8988T (cell line): Measurements from ENCODE around the gene DNAH3.
"Not testable (repeated sequence)": the region's sequence is repeated elsewhere in the genome, so short reads cannot be mapped to it uniquely, and the experiment has no call there.

ENCODE experiments used
- DNase-seq: peaks from one replicate; pipeline ENCODE4 v3.0.0; 2011

Gene DNAH3

DNA sequence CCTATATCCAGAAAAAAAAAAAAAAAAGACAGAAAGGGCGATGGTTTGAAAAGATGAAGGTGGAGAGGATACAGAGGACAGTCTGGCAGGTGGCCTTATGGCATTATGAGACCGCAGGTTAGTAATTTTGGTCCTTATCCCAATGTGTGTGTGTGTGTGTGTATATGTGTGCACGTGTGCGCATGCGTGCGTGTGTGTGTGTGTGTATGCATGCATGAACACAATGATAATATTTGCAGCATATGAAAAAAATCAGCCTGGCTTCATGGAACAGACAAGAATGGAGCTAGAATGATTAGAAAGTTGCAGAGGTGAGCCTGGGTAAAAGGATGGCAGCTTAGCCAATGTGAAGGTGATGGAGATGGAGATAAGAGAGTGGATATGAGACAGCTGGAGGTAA lies 166.6 kb downstream of the DNAH3 start:
- DNase-seq = no peak

DNA sequence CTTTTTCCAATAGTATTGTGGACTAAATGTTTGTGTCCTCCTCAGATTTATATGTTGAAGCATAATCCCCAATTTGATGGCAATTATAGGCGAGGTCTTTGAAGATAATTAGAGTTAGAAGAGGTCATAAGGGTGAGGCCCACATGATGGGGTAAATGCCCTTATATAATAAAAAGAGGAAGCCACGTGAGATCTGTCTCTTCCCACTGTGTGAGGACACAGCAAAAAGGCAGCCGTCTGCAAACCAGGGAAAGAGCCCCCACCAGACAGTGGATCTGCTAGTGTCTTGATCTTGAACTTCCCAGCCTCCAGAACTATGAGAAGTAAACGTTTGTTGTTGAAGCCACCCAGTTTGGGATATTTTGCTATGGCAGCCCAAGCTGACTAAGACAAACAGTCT lies 174.1 kb downstream of the DNAH3 start:
- DNase-seq = no peak

- DNase-seq = not testable (repeated sequence)
These were observed 177.4 kb downstream of the DNAH3 start for GRCh38 chr16:20973201-20973600.

DNA sequence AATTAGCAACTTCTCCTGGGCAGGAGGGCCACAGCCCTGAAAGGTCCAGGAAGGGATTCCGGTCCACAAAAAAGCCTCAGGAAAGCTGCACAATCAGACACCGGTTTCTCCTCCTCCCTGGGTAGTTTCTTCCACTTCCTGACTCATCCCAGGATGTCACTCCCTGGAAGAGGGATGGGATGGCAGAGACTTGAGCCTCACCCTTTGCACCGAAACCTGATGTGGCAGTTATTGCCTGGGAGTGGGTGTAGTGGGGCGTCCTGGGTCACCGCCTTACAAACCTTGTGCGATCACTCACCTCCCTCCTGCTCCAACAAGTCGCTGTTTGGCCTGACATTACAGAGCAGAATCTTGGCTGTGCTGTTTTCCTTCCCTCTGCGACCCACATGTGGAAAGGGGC lies 179.2 kb downstream of the DNAH3 start:
- DNase-seq = no peak

DNA sequence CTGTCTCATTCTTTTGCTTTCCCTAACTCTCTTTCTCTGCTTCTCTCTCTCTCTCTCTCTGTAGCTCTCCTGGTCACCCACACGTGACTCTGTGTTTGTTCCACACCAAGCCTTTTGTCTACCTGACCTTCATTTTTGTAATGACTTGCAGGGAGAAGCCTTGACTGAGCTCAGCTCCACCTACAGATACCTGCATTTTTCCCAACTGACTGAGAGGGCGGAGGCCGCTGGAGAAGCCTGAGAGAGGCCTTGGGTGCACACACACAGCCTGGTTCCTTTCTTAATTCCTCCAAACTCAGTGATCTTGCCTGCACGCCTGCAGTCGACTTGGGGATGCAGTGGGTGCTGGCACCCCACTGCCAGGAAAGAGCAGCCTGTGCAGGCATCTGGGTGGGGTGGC lies 181.3 kb downstream of the DNAH3 start:
- no peak for DNase-seq

DNA sequence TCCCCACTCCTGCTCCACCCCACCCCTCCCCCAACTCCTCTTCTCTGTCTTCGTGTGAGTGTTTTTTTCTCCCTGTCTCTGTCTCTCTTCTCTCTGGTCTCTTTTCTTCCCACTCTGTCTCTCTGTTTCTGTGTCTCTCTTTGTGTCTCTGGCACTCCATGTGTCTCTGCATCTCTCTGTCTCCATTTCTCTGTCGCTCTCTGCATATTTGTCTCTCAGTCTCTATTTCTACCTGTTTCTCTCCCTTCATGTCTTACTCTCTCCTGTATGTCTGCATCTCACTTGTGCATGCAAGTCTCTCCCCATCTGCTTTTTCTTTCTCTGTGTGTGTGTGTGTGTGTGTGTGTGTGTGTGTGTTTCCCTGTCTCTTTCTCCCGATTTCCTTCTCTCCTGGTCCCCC lies 181.9 kb downstream of the DNAH3 start:
- no peak for DNase-seq

GRCh38 chr16:20960899-20961298 lies 189.7 kb downstream of the DNAH3 start:
- no peak for DNase-seq

DNA sequence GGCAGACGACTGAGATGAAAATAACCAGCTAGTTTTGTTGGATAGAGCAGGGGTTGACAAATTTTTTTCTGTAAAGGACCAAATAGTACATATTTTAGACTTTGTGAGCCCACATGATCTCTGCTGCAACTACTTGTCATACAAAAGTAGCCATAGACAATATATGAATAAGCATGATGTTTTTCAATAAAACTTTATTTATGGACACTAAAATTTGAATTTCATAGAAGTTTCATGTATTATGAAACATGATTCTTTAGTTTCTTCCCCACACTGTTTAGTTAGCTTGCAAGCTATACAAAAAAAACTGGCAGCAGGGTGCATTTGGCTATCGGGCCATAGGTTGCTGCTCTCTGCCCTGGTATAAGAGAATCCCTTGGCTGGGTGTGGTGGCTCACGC lies 193.5 kb downstream of the DNAH3 start:
- DNase-seq = no peak

- DNase-seq = no peak
These were observed 194.3 kb downstream of the DNAH3 start for GRCh38 chr16:20956319-20956718.

- DNase-seq = no peak
These were observed 196.1 kb downstream of the DNAH3 start for GRCh38 chr16:20954574-20954973.

DNA sequence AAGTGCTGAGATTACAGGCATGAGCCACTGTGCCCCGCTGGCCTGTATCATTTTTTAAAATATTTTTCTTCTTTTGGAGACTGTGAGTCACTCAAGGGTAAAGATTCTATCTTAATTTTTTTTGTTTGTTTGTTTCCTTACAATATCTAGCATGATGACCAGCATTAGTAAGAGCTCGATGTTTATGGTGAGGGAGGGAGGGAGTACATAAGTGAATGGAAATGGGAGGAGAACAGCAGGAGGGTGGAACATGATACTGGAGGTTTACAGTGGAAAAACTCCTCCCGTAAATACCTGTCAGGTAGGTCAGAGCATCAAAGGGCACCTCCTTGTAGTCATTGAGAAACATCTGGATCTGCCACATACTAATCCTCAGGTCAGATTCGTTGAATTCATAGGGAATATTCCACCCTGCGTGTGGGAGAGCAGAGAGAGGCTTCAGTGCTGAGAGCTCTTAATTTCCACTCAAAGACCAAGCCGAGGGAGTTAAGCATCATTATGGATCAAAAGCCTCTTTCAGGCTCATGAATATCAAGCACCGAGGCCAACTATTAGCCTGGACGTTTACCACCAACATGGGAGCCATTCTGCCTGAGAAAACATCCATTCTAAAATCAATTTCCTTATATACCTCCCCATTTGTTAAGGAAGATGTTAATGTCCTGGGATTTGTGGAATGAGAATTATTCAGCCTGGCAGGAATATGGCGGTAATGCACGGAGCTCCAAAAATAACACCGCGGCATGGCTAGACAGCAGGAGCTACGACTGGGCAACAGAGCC lies 198.3 kb downstream of the DNAH3 start:
- no peak for DNase-seq

DNA sequence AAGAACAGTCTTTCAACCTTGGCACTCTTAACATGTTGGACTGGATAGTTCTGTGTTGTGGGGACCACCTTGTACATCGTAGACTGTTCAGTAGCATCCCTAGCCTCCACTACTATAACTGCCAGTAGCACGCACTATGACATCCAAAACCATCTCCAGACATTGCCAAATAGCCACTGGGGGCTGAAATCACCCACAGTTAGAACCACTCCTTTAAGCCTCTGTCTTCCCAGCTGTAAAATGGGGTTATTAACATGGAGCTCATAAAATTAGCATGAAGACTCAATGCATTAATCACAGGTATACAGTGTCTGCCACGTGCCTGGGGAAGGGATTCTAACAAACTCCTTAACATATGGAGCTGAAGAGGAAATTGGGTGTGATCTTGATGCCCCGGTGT lies 200.4 kb downstream of the DNAH3 start:
- no peak for DNase-seq

GRCh38 chr16:20949660-20950059 lies 201.0 kb downstream of the DNAH3 start:
- no peak for DNase-seq

GRCh38 chr16:20948444-20948843 lies 202.2 kb downstream of the DNAH3 start:
- DNase-seq = no peak

DNA sequence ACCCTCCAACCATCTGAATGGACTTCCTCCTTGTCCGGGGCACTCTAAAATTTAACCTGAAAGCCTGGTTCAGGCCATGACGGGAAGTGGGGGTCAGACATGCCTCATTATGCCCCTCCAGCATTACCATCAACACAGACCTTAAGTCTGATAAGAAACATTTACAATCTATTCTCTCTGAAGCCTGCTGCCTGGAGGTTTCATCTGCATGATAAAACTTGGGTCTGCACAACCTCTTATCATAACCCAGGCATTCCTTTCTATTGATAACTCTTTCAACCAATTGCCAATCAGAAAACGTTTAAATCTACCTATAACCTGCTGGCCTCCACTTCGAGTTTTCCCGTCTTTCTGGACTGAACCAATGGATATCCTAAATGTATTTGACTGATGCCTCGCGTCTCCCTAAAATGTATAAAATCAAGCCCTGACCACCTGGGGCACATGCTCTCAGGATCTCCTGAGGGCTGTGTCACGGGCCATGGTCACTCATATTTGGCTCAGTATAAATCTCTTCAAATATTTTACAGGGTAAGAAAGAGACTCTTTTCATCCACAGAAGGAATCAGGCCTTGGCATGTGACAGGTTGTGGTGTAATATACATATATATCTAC lies 204.5 kb downstream of the DNAH3 start:
- no peak for DNase-seq

- not testable (repeated sequence) for DNase-seq
These were observed 205.1 kb downstream of the DNAH3 start for GRCh38 chr16:20945575-20945875.

DNA sequence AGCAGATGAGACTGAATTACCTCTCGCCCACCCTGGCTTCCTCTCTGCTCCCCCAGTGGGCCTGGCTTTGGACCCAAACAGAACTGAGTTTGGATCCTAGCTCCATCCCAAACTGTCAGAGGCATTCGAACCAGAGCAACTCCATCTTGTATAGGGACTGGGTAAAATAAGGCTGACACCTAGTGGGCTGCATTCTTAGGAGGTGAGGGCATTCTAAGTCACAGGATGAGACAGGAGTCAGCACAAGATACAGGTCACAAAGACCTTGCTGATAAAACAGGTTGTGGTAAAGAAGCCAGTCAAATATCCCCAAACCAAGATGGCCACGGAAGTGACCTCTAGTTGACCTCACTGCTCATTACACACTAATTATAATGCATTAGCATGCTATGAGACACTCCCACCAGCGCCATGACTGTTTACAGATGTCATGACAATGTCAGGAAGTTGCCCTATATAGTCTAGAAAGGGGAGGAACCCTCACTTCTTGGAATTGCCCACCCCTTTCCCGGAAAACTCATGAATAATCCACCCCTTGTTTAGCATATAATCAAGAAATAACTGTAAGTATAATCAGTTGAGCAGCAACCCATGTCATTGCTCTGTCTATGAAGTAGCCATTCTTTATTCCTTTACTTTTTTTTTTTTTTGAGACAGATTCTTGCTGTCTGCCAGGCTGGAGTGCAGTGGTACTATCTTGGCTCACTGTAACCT lies 205.6 kb downstream of the DNAH3 start:
- no peak for DNase-seq

DNA sequence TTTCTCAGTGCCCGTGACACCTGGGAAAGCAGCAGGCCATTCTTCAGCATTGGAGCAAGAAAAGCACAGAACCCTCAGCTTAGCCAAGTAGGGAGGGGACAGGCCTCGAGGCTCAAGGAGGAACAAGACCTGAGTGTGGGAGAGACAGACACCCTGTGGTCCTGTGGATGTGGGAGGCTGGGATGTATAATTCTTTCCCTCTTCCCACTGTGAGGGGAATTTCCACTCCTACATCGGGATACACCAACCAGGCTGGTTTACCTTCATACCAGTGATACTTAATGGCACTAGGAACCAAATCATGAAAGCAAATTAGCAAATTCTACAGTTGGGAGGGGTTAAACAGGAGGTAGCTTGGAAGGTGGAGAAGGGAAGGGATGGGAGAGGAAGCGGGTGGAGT lies 208.4 kb downstream of the DNAH3 start:
- DNase-seq = no peak

GRCh38 chr16:20941636-20941926 lies 209.1 kb downstream of the DNAH3 start:
- DNase-seq = no peak

GRCh38 chr16:20940871-20941635 lies 209.6 kb downstream of the DNAH3 start:
- no peak for DNase-seq

GRCh38 chr16:20939611-20940010 lies 211.0 kb downstream of the DNAH3 start:
- no peak for DNase-seq

DNA sequence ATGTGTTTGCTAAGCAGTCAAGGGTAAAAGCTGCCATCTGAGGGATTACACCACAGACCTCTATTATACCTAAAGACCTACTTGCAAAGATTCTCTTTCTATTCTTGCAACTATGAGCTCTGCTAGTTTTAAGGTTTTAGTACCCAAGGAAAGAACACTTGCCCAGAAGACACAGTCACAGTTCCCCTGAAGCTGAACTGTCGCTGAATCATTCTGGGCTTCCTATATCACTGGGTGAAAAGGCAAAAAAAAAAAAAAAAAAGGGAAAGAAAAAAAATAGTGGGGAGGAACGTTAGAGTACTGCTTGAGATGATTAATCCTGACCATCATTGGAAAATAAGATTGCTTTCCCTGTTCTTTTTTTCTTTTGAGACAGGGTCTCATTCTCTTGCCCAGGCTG lies 212.2 kb downstream of the DNAH3 start:
- no peak for DNase-seq

DNA sequence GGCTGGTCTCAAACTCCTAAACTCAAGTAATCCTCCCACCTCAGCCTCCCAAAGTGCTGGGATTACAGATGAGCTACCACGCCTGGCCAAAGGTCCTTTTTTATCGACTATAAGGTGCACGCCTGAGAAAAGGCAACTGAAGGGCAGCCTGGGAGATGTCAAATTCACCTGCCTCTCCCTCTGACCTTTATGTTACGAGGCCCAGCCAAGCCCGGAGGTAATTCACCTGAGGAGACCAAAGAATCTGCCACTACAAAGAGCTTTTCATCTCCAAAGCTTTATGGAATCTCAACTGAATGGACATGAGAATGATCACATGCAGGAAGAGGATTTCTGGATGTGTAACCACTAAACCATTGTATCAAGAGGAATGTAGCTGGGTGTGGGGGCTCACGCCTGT lies 212.9 kb downstream of the DNAH3 start:
- no peak for DNase-seq

DNA sequence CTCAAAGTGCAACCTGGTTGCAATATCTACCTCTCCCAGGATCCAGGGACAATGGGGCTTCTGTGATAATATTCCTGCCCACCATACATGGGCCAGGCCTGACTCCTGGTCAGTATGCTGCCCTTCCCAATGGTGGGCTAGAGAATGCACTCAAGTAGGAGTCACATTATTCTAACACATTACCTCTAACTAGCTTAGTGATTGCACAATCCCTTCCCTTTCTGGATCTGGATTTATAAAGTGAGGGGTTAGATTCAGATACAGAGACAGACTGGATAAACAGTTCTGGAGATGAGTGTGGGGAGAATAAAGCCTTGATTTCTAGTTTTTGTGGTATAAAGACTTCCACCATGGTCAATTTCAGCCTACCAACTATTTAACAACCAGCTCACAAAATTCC lies 217.1 kb downstream of the DNAH3 start:
- DNase-seq = no peak
